GM19193 (cell line): ENCODE data around the gene DDIT4L.

Source experiments
- POLR2A ChIP-seq: IDR thresholded peaks from 4 replicates; pipeline ENCODE4 v1.6.1; 2011; ENCODE audit not compliant: insufficient read depth, insufficient read length; ENCODE audit errors: extremely low read depth

Gene DDIT4L, protein sequence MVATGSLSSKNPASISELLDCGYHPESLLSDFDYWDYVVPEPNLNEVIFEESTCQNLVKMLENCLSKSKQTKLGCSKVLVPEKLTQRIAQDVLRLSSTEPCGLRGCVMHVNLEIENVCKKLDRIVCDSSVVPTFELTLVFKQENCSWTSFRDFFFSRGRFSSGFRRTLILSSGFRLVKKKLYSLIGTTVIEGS

DNA sequence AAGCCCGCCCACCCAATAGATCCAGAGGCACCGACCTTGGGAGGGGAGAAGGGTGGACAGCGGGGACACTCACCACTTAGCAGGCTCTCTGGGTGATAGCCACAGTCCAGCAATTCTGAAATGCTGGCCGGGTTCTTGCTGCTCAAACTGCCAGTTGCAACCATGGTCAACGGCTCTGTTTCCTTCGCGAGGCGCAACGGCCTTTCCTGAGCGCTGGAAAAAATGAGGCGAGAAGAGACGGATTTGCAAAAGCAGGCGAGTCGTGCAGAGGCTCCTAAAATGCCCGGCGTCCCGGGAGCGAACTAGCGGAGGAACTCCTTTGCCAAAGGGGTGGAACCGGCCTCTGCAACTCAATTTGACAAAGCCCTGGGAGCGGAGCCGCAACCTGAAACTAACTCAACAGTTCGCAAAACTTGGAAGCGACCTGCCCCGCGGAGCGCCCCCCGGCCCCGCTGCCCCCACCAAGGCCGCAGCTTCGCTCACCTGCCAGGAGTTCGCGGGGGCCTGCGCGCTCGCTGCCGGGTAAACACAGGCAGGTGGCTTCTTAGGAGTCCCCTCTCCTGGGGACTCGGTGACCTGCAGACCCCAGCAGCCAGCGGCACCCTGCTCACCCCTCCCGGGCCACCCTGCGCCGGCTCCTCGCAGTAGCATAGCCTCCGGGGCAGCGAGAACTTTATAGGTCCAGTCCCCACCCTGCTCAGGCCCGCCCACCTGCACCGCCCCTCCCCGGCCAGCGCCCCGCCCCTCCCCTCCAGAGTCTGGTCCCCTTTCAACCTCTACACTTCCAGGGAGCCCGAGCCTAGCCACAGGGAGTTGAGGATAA is at the start of gene DDIT4L:
Gene DDIT4L (minus strand): TSS at position 649 of the 823 bp plus-strand sequence. CDS start 485 bp downstream, at position 164.
- TF ChIP-seq POLR2A: no peak

- TF ChIP-seq POLR2A: no peak
These were observed 49.7 kb upstream of the DDIT4L start for GRCh38 chr4:100240008-100240407.

DNA sequence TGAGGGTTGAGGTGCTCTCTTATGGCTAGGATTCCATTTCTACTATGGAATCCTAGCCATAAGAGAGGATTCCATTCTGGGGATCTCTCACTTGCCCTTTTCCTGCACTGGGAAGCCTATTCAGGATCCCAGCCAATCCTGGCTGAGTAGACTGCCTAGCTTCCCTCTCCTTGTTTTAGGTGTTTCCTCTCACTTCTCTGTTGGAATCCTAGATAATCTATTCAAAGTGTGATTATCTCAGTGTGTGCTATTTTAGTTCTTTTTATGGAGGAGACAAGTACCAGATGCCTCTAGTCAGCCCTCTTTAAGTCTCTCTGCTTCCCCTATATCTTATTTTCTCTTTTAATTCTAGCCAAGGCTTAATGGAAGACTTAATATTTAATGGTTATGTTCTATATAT is 34.5 kb upstream of the DDIT4L start:
- no peak for TF ChIP-seq POLR2A

DNA sequence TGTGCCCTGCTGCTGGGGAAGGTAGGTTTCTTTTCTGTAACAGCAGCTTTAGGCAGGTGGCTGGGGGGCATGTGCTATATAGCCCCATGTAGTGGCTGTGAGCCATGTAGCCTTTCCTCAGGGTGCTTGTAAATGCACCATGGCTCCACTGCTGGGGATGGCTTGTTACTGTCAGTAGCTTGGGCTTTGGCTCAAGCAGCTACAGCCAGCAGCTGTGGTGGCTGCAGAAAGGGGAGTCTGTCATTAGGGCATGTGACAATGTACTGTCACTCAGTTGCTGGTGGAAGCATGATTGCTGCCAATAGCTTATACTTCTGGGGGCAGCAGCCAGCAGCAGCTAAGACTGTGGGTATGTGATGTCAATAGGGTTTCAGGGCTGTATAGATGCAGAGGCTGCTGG is 33.9 kb upstream of the DDIT4L start:
- no peak for TF ChIP-seq POLR2A

- TF ChIP-seq POLR2A: no peak
These were observed 18.7 kb upstream of the DDIT4L start for GRCh38 chr4:100208964-100209363.

GRCh38 chr4:100208459-100208858 is 18.2 kb upstream of the DDIT4L start:
- no peak for TF ChIP-seq POLR2A

GRCh38 chr4:100206850-100207249 is 16.6 kb upstream of the DDIT4L start:
- no peak for TF ChIP-seq POLR2A

DNA sequence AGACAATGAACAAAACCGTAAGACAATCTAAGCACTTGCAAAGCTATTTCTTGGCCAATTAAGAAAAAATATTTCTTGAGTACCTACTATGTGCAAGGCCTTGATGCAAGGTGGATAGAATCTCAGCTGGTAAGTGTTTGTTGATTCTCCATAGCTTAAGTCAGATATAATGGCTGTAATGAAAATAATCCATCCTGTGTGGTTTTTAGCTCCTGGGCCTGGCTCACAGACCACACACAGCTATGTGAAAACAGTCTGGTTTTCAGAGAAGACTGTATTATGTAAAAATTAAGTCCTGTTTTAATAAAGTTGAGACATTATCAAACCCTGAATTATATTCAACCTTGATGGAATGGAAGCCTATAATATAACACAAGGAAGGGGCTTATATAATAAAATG is 7.8 kb upstream of the DDIT4L start:
- no peak for TF ChIP-seq POLR2A

DNA sequence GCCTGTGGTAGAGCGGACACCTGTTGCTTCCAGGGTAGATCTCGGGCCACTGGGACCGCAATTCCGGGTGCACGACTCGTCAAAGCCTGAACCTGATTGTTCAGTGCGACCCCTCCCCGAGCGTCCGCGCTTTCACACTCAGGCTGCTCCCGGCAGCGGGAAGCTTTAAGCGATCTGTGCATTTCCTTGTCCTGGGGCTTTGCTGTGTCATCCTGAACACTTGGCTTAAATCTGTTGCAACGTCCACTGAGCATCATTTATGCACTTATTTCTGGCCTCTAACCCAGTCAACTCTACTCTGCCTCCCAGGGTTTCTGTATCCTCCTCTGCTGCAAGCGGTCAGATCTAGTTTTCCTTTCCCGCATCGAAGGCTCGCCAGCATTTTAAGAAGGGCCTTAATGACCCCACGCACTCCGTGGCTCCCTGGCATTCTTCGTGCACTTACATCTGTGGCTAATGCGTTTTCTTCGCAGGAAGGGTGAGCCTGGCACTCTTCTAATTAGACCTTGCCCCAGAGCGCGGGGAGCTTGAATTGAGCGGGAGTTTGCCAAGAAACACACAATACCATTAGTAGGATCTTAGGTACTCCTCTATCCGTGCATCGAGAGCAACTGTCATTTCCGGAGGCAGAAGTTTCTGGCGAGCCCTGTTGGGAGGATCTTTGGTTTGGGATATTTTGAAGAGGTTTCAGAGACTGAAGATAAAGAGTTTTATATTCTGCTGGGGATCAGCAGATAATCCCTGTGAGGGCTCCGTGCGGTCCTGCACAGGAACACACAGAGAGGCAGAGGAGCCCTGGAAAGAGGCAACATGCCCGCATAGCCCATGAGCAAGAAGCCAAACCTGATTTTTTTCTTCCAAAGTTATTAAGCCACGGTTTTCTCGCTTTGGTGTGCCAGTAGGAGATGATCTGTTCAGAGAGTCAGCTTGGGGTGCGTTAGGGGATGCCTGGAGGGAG is 654 bp upstream of the DDIT4L start:
- TF ChIP-seq POLR2A: no peak

- TF ChIP-seq POLR2A: no peak
These were observed 1.4 kb downstream of the DDIT4L start for GRCh38 chr4:100188829-100189228.

DNA sequence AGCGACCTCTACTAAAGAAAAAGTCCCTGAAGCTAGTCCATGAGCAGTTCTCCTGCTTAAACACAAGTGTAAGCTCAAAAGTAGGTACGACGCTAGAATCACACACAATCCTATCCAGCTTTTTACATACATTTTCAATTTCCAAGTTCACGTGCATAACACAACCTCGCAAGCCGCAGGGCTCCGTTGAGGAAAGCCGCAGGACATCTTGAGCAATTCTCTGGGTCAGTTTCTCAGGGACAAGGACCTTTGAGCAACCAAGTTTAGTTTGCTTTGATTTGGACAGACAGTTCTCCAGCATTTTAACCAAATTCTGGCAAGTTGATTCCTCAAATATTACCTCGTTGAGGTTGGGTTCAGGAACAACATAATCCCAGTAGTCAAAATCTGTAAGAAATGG is 2.5 kb downstream of the DDIT4L start:
- no peak for TF ChIP-seq POLR2A

GRCh38 chr4:100184787-100185186 is 5.5 kb downstream of the DDIT4L start:
- TF ChIP-seq POLR2A: no peak

DNA sequence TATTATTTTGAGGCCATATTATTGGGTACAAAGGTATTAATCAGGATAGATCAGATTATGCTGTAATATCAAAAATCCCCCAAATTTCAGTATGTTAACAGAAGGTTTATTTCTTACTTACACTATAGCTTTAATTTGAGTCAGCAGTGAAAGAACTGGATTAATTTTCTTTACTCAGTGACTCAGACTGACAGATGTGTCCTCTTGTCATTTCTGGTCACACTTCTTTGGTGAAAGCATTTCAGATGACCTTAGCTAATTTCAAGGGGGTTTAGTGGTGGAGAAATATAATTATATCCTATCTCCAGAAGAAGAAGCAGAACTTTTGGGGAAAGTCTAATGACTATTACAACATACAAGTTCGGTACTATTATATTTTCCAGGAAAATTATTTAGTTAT is 12.4 kb downstream of the DDIT4L start:
- no peak for TF ChIP-seq POLR2A

GRCh38 chr4:100177126-100177525 is 13.1 kb downstream of the DDIT4L start:
- no peak for TF ChIP-seq POLR2A

- no peak for TF ChIP-seq POLR2A
These were observed 14.4 kb downstream of the DDIT4L start for GRCh38 chr4:100175858-100176257.
